Motor neuron (in vitro differentiated cells): ENCODE data around the gene NPAS3. TPM values are rescaled to one million over a fixed set of nuclear protein-coding genes. Genes with fewer than 3 reads are reported as not detected.

Source experiments
- ATAC-seq, 8 experiments: fragments of 200-7000 bp; cut with Tn5 transposase; replicated peaks in 6 of 8; 2 replicates each; pipeline ENCODE4 v1.8.0; 2021; ENCODE audit warnings: mild to moderate bottlenecking in 8 of 8, moderate library complexity in 8 of 8
- H3K27ac ChIP-seq, 2 donors: fragments of 250-450 bp; sonication (Bioruptor Pico); 2 replicates each; pipeline ENCODE4 v1.9.0; 2021; ENCODE audit warnings: antibody characterized with exemption in 2 of 2, mild to moderate bottlenecking in 2 of 2, moderate library complexity in 1 of 2
- H3K4me1 ChIP-seq, 2 donors: fragments of 250-450 bp; sonication (Bioruptor Pico); replicated peaks in 1 of 2; 2 replicates each; pipeline ENCODE4 v1.6.1; 2021; ENCODE audit warnings: antibody characterized with exemption in 2 of 2, mild to moderate bottlenecking in 2 of 2, moderate library complexity in 1 of 2
- H3K4me3 ChIP-seq, 5 donors: fragments of 250-450 bp; sonication (Bioruptor Pico); 2 replicates each; pipeline ENCODE4 v1.9.0; 2021; ENCODE audit warnings: antibody characterized with exemption in 5 of 5, mild to moderate bottlenecking in 5 of 5, moderate library complexity in 4 of 5
- WGBS, 10 experiments: fragments of 450-650 bp; shearing (Covaris generic); methylation state at CpG; one replicate each; pipeline ENCODE4 v1.0.0; 2022; 5-methylcytosine and 5-hydroxymethylcytosine counted together
- in situ Hi-C, 9 experiments: fragments of 400-800 bp; cut with MboI; loops; one replicate each; pipeline ENCODE4 v1.15.0; 2021; ENCODE audit warnings: low sequenced_read_pairs in 9 of 9, low pct_unique_long_range_greater_than_20kb in 2 of 9; ENCODE audit not compliant: unreplicated experiment in 9 of 9
- total RNA-seq, 8 experiments: library from RNA; unstranded; fragments of 300-600 nt; gene quantifications; 2 replicates each; pipeline versions ENCODE4 v1.2.3 to v1.2.4, GENCODE V29; 2022

NPAS3 gene
- total RNA-seq, 8 experiments from 2014 or later = 0.22 to 45.8 (median 11.7) TPM; not detected in 1

DNA sequence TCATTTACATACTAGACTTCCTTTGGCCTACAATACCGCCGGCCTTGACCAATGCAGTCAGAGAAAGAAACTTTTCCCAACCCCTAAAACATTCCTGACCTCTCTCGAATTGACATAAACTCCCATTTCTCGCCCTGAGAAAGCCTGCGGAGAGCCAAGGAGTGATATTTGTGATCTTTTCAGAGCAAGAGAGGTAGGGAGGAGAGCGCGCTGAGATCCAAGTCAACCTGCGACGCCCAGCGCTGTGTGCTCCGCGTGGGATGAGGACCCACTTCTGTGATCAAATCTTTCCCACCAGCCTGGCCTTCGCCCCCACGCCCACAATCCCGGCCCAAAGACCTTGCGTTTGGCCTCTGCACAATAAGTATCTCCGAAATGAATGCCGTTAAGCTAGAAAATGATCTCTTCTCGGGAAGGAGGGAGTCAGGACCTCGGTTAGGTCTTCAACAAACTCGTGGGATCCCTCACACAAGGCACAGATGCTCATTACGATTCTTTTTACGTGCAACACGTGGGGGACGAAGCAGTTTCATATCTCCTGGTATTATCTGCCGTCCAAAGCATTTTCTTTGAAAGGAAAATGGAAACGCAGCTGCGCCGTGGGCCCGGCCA is 6.3 kb upstream of the NPAS3 start:
- Histone ChIP-seq H3K4me1 (peaks cover 5 to 14% of the 10 kb centered on the region in 2 donors), H3K4me3 (peak overlapping the region in 4 of 5 donors; percentile 62 to 87 (median 76)), H3K27ac (no peak overlapping the region)
- no peak for ATAC-seq
- WGBS, 10 experiments = 34 to 85% (median 63%) methylated on average over 1 to 25 of the region's 30 CpGs; no CpG with 5 or more reads in 1 of the 10 experiments
- in situ Hi-C loops = loop anchor here in 3 of 9 experiments (25.0 kb wide), 2 partner anchors 345 to 855 kb away; no protein-coding TSS in a partner anchor

DNA sequence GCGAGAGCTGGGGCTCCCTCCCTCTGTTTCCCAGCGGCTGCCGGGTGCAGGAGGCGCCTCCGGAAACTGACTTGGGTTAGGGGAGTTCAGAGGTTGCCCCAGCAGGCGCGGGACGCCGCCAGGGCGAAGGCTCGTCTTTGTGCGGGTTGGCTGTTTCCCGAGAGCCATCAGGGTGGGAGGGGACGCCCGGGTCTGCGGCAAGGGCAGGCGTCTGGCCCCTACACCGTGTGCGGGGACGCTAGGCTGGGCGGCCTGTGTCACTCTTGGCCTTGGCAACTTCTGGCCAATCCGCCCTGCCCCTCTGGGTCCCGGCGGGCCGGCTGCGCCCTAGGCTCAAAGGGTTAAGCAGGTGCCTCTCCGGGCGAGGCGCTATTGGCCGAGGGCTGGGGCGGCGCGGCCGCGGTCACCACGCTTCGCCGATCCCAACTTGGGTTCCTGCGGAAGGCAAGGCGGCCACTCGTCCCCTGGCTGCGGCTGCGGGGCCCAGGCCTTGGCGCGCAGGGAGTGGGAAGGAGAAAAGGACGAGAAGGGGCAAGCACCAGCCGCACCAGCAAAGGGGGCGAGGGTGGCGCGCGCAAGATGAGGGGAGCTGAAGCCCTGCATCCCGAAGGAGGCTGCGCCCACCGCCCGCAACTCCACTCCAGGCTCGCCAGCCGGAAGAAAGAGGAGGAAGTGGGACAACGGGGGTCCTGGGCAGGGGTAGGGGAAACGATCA is 5.6 kb upstream of the NPAS3 start:
- peak overlapping the region in 1 of 2 donors; percentile 58 for H3K27ac ChIP-seq
- 0 to 35% (median 20%) methylated on average over 1 to 12 of the region's 59 CpGs; no CpG with 5 or more reads in 4 of the 10 experiments for WGBS, 10 experiments
- peak in 4 of 8 experiments; percentile 8 to 9 (median 8) for ATAC-seq
- H3K4me1 ChIP-seq = peaks cover 5 to 17% of the 10 kb centered on the region in 2 donors
- peak overlapping the region; percentile 62 to 87 (median 76) for H3K4me3 ChIP-seq
- in situ Hi-C loops = loop anchor here in 3 of 9 experiments (25.0 kb wide), 2 partner anchors 346 to 854 kb away; no protein-coding TSS in a partner anchor

DNA sequence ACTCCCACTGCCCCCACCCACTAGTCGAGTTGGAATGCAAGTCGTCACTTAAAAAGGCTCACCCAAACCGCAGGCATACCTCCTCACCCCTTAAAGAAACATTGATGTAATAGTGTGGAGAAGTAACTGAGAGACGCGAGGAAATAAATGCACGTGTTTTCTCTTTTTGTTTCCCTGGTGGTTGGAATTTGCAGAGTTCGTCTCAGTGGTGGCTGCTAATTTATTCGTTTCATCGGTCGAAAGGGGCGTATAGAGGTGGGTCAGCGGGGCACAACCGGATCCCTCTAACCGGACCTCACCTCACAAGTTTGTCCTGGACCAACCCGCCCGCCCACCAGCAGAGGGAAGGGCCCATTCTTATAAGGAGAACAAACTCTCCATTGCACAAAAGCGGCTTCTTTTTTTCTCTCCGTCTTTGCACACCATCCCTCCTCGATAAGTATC is 5.0 kb upstream of the NPAS3 start:
- WGBS, 10 experiments = 0 to 20% (median 2%) methylated on average over 1 to 15 of the region's 19 CpGs; no CpG with 5 or more reads in 1 of the 10 experiments
- peaks cover 5 to 17% of the 10 kb centered on the region in 2 donors for H3K4me1 ChIP-seq
- ATAC-seq = peak; percentile 1 to 32 (median 4)
- peak overlapping the region; percentile 62 to 87 (median 76) for H3K4me3 ChIP-seq
- in situ Hi-C loops = loop anchor here in 3 of 9 experiments (25.0 kb wide), 2 partner anchors 346 to 854 kb away; no protein-coding TSS in a partner anchor
- H3K27ac ChIP-seq = peak overlapping the region; percentile 48 to 67

- in situ Hi-C loops = loop anchor here in 3 of 9 experiments (25.0 kb wide), 2 partner anchors 347 to 853 kb away; no protein-coding TSS in a partner anchor
- Histone ChIP-seq H3K4me3 (peak overlapping the region; percentile 62 to 87 (median 76)), H3K4me1 (peaks cover 5 to 17% of the 10 kb centered on the region in 2 donors), H3K27ac (peak overlapping the region; percentile 63 to 80)
- 0 to 20% (median 0%) methylated on average over 1 to 8 of the region's 72 CpGs; no CpG with 5 or more reads in 3 of the 10 experiments for WGBS, 10 experiments
- peak in 7 of 8 experiments; percentile 11 to 74 (median 66) for ATAC-seq
Observed at GRCh38 chr14:32934073-32934880, 4.4 kb upstream of the NPAS3 start.

- WGBS, 10 experiments = 0 to 71% (median 2%) methylated on average over 2 to 14 of the region's 42 CpGs; no CpG with 5 or more reads in 1 of the 10 experiments
- Histone ChIP-seq H3K27ac (peak overlapping the region; percentile 63 to 80), H3K4me1 (peaks cover 5 to 17% of the 10 kb centered on the region in 2 donors), H3K4me3 (peak overlapping the region; percentile 62 to 87 (median 76))
- in situ Hi-C loops = loop anchor here in 3 of 9 experiments (25.0 kb wide), 2 partner anchors 348 to 852 kb away; no protein-coding TSS in a partner anchor
- ATAC-seq = peak in 6 of 8 experiments; percentile 1 to 13 (median 8)
Observed at GRCh38 chr14:32934881-32935633, 3.6 kb upstream of the NPAS3 start.

GRCh38 chr14:32939254-32940065 is 781 bp downstream of the NPAS3 start:
- 0% methylated on average over 1 to 5 of the region's 80 CpGs; no CpG with 5 or more reads in 6 of the 10 experiments for WGBS, 10 experiments
- in situ Hi-C loops = loop anchor here in 3 of 9 experiments (25.0 kb wide), 2 partner anchors 352 to 848 kb away; no protein-coding TSS in a partner anchor
- peak overlapping the region; percentile 56 to 94 (median 77) for H3K4me3 ChIP-seq
- peaks cover 3 to 13% of the 10 kb centered on the region in 2 donors for H3K4me1 ChIP-seq
- peak; percentile 69 to 82 (median 76) for ATAC-seq
- H3K27ac ChIP-seq = peak overlapping the region; percentile 75 to 95

DNA sequence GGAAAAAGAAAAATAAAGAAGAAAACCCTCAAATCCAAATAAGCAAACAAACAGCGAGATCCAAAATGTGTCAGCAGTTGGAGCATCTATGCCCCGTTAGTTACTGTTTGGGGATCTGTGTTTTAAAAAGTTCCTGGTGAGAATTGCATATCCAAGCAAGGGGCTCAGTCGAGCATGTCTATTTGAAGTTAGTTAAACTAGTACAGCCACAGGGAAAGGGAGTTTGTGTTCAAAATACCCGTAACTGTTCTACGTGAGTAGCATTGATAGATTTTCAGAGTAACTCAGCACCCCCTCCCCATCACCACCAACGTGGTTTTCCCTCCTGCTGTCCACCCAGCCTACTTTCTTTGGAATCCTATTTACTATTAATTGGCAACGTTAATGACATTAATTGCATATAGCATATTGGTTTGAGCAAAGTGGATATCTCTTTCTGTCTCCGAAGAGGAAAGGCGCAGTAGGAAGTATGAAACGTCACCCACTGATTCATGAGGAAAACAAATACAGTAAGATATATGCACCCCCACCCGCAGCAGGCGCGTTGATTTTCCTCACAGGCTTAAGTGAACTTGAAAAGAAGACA is 1.5 kb downstream of the NPAS3 start:
- Histone ChIP-seq H3K4me3 (peak overlapping the region; percentile 56 to 94 (median 77)), H3K4me1 (peaks cover 3 to 13% of the 10 kb centered on the region in 2 donors), H3K27ac (peak overlapping the region; percentile 75 to 95)
- ATAC-seq = peak in 5 of 8 experiments; percentile 1 to 6 (median 2)
- 0 to 53% (median 14%) methylated on average over 1 to 13 of the region's 13 CpGs; no CpG with 5 or more reads in 1 of the 10 experiments for WGBS, 10 experiments
- in situ Hi-C loops = loop anchor here in 3 of 9 experiments (25.0 kb wide), 2 partner anchors 353 to 847 kb away; no protein-coding TSS in a partner anchor

DNA sequence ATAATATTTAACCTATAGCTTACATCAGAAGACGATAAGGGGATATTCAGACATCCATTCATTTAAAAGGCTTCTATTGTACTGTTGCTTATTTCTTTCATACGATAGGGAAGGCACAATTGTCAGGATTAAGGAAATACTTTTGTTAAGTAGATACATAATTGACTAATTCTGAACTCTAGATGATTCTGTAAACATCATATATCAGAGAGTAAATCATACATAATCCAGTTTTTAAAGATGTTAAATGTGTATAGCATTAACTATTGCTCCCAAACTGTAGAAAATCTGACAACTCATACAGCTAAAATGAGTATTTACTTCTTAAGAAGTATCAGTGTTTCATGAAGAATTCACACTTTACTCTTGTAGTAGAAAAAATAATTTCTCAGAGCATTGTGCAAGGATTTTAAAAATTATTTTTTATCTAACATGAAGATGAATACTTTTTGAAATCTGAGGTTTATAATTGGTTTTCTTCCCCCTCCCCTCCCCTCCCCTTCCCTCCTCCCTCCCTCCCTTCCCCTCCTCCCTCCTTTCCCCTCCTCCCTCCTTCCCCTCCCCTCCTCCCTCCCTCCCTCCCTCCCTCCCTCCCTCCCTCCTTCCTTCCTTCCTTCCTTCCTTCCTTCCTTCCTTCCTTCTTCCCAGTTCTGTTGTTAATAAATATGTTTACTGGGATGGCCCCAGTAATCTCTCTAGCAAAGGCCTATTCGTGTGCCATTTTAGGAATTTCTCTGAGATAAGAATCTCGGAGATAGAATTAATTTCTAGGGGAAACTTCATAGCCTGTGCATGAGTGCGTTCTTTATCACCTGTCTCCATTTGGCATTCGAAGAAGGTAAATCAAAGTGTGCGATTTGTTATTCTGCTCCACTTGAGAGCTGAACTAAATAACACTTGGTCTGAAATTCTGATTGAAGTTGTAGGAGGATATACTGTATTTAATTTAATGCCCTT is 2.3 kb downstream of the NPAS3 start:
- H3K4me1 ChIP-seq = peaks cover 3 to 13% of the 10 kb centered on the region in 2 donors
- in situ Hi-C loops = loop anchor here in 3 of 9 experiments (25.0 kb wide), 2 partner anchors 354 to 846 kb away; no protein-coding TSS in a partner anchor

DNA sequence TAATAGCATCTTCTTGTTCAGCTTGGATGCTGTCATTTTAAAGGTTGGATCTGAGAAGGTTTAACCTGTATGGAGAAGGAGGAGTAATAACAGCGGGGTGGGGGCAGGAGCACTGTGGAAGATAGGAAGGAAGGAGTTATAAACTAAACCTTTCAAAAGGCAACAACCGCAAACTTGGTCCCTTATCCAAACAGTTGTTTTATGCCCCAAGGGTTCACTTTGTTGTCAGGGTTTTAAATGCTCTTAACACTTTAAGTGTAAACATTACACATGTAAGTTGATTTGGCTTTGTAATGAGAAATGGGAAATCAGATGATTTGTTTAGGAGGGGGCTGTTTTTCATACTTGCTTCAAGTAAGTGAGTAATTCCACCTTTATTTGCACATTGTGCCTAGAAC is 3.0 kb downstream of the NPAS3 start:
- ATAC-seq = no peak
- Histone ChIP-seq H3K27ac (no peak overlapping the region), H3K4me3 (peak overlapping the region in 1 of 5 donors; percentile 5), H3K4me1 (peaks cover 3 to 13% of the 10 kb centered on the region in 2 donors)
- in situ Hi-C loops = loop anchor here in 3 of 9 experiments (25.0 kb wide), 2 partner anchors 354 to 846 kb away; no protein-coding TSS in a partner anchor
- 33 to 100% (median 79%) methylated on average over 1 to 2 of the region's 2 CpGs; no CpG with 5 or more reads in 4 of the 10 experiments for WGBS, 10 experiments

More for the DNA sequence above, 2.3 kb downstream of the NPAS3 start:
- ATAC-seq = no peak
- 50 to 93% (median 74%) methylated on average over 1 to 6 of the region's 7 CpGs; no CpG with 5 or more reads in 2 of the 10 experiments for WGBS, 10 experiments
- no peak overlapping the region for H3K27ac ChIP-seq
- H3K4me3 ChIP-seq = peak overlapping the region; percentile 56 to 94 (median 77)
